A549 (cell line): ENCODE results near the gene DDX1.

Experiments used
- BHLHE40 ChIP-seq: IDR thresholded peaks from 2 replicates; pipeline ENCODE4 v1.6.1; 2012; ENCODE audit warnings: low read depth, low read length, inconsistent platforms
- CHD2 ChIP-seq: fragments of 150-350 bp; IDR thresholded peaks from 2 replicates; pipeline ENCODE4 v1.6.1; 2014; ENCODE audit warnings: low read length; ENCODE audit not compliant: partially characterized antibody
- CTCF ChIP-seq: fragments of >200 bp; sonication (Bioruptor Twin); formaldehyde crosslinking; IDR thresholded peaks from 3 replicates; pipeline ENCODE4 v1.5.1; 2016
- EHMT2 ChIP-seq: fragments of 200-600 bp; sonication (generic); IDR thresholded peaks from 2 replicates; pipeline ENCODE4 v1.6.1; 2016; ENCODE audit warnings: antibody characterized with exemption, low read depth, mild to moderate bottlenecking, moderate library complexity
- FOSL2 ChIP-seq, 2 experiments: fragments of 450-650 bp in 1 of 2; fragments of >200 bp in 1 of 2; sonication (Bioruptor Twin) in 1 of 2; formaldehyde crosslinking; IDR thresholded peaks; 2 replicates each; pipeline versions ENCODE4 v1.5.0 to v1.6.1; 2016 to 2020; ENCODE audit warnings: mild to moderate bottlenecking in 1 of 2, moderate library complexity in 1 of 2
- MAZ ChIP-seq: fragments of 150-350 bp; IDR thresholded peaks from 2 replicates; pipeline ENCODE4 v1.6.1; 2014; ENCODE audit warnings: antibody characterized with exemption, low read depth, low read length, borderline replicate concordance
- NPAS2 ChIP-seq: fragments of 250-450 bp; sonication (Bioruptor Pico); IDR thresholded peaks from 2 replicates; pipeline ENCODE4 v1.8.0; 2022; ENCODE audit warnings: mild to moderate bottlenecking, moderate library complexity, borderline replicate concordance
- NR3C1 ChIP-seq: fragments of >200 bp; sonication (Bioruptor Twin); formaldehyde crosslinking; IDR thresholded peaks from 3 replicates; pipeline ENCODE4 v1.6.1; 2017
- POLR2A ChIP-seq: IDR thresholded peaks from 2 replicates; pipeline ENCODE4 v1.6.1; 2012; ENCODE audit warnings: mild to moderate bottlenecking, low read length
- RAD21 ChIP-seq, 2 experiments: fragments of >200 bp in 1 of 2; sonication (Bioruptor Twin) in 1 of 2; formaldehyde crosslinking in 1 of 2; IDR thresholded peaks in 1 of 2; conservative IDR thresholded peaks in 1 of 2; 2 replicates in 1 of 2; 3 replicates in 1 of 2; pipeline ENCODE4 v1.6.1; 2012 to 2018; ENCODE audit warnings: inconsistent platforms in 1 of 2
- RCOR1 ChIP-seq: fragments of 150-350 bp; IDR thresholded peaks from 2 replicates; pipeline ENCODE4 v1.6.1; 2014; ENCODE audit warnings: antibody characterized with exemption, low read length, low read depth
- SREBF2 ChIP-seq: fragments of 450-650 bp; IDR thresholded peaks from 2 replicates; pipeline ENCODE4 v1.6.1; 2014; ENCODE audit warnings: mild to moderate bottlenecking, moderate library complexity
- TF ChIP-seq, protein P1 (sequence below): IDR thresholded peaks from 2 replicates; pipeline ENCODE4 v1.6.1; 2012
- TF ChIP-seq, protein P2 (sequence below): fragments of 200-600 bp; sonication (generic); IDR thresholded peaks from 2 replicates; pipeline ENCODE4 v1.6.1; 2016; ENCODE audit warnings: antibody characterized with exemption, mild to moderate bottlenecking, moderate library complexity

DNA sequence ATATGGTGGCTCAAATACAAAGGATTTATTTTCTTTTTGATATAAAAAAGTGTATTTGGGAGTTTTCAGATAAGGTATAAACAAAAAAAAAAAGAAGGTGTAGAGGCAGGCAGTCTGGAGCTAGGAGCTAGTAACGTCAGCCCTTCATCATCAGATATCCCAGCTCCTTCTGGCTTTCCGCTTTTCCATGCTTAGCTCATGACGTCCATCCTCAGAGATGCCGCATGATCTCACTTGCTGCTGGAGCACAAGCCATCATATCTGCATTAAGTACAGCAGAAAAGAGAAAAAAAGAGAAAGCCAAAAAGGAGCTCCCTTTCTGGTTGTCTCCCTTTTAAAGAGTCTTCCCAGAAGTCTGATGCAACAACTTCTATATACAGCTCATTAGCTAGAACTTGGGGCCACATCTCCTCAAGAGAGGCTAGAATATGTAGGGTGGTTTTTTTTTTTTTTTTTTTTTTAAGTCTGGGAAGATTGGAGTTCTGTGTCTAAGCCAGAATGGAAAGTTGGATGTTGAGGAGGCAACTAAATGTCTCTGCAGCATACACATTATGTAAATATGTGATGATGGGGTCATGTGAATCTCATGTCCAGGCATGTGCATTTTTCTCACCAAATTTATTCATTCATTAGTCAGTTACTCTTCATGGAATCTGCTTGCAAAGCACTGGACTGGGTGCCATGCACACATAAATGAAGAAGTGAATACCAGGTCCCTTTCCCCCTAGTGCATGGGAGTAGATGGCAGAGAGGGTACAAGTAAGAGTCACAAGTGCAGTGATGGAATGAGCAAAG is 52.3 kb downstream of the DDX1 start:
- TF ChIP-seq CTCF (no peak), RCOR1 (no peak), SREBF2 (no peak), FOSL2 (IDR thresholded peaks at IDR 0.05) (no peak), FOSL2 (CRISPR knock-in tag; IDR thresholded peaks at IDR 0.05) (no peak), BHLHE40 (no peak), CHD2 (no peak), NR3C1 (no peak), EHMT2 (no peak), RAD21 (conservative IDR thresholded peaks at IDR 0.05 in 1 of 2, IDR thresholded peaks at IDR 0.05 in 1 of 2) (no peak), NPAS2 (no peak), POLR2A (no peak), MAZ (no peak)
- TF ChIP-seq, protein P1, sequence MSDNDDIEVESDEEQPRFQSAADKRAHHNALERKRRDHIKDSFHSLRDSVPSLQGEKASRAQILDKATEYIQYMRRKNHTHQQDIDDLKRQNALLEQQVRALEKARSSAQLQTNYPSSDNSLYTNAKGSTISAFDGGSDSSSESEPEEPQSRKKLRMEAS: no peak
- TF ChIP-seq, protein P2, sequence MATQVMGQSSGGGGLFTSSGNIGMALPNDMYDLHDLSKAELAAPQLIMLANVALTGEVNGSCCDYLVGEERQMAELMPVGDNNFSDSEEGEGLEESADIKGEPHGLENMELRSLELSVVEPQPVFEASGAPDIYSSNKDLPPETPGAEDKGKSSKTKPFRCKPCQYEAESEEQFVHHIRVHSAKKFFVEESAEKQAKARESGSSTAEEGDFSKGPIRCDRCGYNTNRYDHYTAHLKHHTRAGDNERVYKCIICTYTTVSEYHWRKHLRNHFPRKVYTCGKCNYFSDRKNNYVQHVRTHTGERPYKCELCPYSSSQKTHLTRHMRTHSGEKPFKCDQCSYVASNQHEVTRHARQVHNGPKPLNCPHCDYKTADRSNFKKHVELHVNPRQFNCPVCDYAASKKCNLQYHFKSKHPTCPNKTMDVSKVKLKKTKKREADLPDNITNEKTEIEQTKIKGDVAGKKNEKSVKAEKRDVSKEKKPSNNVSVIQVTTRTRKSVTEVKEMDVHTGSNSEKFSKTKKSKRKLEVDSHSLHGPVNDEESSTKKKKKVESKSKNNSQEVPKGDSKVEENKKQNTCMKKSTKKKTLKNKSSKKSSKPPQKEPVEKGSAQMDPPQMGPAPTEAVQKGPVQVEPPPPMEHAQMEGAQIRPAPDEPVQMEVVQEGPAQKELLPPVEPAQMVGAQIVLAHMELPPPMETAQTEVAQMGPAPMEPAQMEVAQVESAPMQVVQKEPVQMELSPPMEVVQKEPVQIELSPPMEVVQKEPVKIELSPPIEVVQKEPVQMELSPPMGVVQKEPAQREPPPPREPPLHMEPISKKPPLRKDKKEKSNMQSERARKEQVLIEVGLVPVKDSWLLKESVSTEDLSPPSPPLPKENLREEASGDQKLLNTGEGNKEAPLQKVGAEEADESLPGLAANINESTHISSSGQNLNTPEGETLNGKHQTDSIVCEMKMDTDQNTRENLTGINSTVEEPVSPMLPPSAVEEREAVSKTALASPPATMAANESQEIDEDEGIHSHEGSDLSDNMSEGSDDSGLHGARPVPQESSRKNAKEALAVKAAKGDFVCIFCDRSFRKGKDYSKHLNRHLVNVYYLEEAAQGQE: no peak
